ENCODE data around the gene UBR7. TPM values are rescaled to one million over a fixed set of nuclear protein-coding genes. Genes with fewer than 3 reads are reported as not detected.
"Not testable (repeated sequence)": the region's sequence is repeated elsewhere in the genome, so short reads cannot be mapped to it uniquely, and the experiment has no call there.

Gene UBR7
- total RNA-seq, 1 donor from 2014 or later = 26.5 TPM

DNA sequence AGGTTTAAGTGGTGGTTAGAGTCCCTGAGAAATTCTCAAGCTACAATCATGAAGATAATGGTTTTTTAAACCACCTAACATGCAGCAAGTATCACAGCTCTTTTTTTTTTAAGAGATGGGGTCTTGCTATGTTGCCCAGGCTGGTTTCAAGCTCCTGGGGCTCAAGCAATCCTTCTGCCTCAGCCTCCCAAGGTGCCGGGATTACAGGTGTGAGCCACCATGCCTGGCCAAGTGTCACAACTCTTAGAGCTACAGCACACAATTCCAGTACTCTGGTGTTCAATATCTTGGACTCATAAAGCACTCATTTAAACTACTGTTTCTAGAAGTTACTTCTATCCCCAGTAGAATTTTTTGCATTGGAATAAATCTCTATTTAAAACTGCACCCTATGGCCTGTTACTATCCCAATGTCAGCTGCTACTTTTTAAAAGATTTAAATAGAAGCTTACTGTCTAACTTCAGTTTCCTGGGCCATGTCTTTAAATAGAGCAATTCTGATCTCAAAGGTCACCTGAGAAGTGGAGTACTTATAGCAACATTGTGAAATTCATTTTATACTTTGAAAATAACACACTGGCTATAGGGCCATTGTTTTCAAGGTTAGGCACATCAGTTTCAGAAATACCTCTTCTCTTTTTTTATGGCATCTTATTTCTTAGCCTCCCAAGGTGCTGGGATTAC lies 11.6 kb upstream of the UBR7 start:
- no peak for DNase-seq (ENCODE audit: low read depth)

DNA sequence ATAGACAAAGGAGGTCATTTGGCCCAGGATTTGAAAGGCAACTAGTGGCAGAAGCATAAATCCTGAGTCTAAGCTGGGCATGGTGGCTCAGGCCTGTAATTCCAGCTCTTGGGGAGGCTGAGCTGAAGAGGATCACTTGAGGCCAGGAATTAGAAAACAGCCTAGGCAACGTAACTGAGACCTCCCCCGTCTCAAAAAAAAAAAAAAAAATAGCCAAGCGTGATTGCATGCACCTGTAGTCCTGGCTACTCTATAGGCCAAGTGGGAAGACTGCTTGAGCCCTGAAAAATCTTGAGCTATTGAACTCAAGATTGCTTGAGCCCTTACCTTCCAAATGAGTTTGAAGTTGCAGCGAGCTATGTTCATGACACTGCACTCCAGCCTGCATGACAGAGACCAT lies 8.0 kb upstream of the UBR7 start:
- no peak for DNase-seq (ENCODE audit: low read depth)

DNA sequence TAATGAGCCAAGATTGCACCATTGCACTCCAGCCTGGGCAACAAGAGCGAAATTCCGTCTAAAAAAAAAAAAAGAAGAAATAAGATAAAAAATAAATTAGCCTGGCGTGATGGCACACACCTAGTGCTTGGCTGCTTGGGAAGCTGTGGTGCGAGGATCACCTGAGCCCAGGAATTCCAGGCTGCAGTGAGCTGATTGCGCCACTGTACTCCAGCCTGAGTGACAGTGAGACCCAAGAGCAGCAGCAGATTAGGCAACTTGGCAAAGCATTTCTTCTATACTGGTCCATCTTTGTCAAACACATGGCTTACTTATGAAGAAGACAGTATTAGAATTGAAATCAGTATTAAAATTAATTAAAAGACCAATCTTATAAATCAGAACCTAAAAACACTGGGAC lies 6.5 kb upstream of the UBR7 start:
- DNase-seq (ENCODE audit: low read depth) = no peak

DNA sequence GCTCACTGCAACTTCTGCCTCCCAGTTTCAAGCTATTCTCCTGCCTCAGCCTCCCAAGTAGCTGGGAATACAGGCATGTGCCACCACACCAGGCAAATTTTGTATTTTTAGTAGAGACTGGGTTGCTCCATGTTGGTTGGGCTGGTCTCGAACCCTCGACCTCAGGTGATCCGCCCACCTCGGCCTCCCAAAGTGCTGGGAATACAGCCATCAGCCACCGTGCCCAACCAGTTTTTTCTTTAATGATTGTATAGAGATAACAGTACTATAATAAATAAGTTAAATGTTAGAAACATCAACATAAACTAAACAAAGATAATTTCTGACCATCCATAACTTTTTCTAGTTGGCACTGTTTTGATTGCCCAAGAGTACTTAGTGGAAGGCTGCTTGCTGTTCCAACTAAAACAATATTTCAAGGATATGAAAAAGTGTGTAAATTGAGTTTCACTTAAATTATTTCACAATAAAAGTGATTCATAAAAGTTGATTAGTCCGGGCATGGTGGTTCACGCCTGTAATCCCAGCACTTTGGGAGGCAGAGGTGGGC lies 5.8 kb upstream of the UBR7 start:
- no peak for DNase-seq (ENCODE audit: low read depth)

DNA sequence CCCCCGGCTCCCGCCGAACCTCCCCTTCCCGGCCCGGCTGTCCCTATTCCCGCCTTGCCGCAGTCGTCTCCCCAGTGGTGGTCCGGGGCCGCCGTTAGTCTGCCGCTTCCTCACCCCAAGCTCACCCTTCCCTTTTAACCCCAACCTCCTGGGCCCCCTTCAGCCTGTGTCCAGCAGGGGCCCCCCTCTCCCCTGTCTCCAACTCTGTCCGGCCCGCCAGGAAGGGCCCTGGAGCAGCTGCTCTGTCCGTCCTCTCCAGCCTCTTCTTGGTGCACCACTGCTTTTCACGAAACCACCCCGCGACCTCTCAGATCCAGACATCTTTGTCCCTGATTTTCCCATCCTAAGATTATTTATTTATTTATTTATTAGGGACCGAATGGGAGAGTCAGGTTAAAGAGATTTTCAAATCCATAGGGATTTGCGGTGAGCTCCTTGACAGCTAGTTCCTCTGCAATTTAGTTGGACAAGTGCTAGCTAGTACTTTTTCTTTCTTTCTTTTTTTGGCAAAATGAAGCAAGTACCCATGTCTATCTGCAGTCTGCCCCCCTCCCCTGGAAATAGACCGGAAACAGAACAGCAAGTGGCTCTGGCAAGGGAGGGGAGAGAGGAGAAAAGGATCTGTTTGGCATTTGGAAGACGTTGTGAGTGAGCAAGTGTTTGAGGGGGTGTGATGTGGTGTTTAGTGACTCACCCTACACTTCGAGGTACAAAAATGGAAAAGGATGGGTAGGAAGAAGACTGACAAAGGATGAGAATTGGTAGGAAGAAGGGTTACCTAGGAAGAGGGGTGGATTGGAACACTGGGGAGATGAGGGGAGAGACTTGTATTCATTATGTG lies 632 bp downstream of the UBR7 start:
- DNase-seq (ENCODE audit: low read depth) = peak; percentile 53

DNA sequence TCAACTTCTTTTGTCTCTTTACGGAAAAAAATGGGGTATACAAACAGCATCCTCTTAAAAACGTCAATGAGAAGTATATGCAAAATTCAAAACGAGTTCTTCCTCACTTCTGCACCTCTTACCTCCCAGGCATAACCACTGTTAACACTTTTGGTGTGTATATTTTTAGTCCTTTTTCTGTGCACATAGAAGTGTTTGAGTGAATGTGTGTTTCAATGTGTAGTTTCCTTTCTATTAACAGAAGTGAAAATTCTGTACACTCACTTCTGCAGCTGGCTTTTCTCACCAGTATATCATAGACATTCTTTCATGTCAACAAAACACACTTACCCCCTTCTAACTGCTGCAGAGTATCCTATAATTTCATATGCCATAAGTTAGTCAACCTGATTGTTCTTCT lies 5.4 kb downstream of the UBR7 start:
- DNase-seq (ENCODE audit: low read depth) = no peak

DNA sequence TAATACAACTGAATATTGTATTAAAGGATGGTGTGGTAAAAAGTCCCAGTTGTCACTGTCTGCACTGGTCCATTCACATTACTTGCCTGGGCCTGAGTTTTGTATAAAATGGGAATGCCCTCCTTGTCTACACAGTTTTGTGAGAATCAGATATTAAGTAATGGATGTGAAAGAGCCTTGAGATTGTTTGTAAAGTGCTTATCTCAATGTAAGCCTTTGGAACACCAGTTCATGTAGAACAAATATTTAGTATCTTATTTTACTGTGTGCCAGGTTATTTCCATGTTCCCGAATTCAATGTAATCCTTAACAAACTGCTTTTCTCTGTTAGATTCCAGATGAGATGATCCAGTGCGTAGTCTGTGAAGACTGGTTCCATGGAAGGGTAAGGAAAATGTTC lies 7.5 kb downstream of the UBR7 start:
- DNase-seq (ENCODE audit: low read depth) = no peak

DNA sequence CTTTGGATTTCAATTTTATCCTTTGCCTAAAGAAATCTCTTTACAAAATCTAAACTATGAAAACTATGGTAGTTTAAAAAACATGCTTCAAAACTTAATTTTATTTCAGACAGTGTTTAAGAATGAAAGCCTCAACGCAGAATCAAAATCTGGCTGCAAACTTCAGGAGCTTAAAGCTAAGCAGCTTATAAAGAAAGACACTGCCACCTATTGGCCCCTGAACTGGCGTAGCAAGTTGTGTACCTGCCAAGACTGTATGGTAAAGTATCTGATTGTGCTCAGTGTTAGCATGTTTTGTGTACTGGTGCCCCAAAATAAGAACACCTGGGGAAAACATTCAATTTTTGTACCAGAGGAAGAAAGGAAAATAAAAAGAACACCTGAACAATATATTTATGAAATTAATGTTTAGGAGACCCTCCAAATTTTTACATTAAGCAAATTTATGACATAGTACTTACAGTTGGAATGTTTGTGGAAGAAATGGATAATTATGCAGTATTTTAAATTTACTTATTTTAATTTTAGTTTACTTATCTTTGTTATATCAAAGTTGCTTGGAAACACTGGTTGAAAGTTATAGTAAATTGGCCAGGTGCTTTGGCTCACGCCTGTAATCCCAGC lies 12.2 kb downstream of the UBR7 start:
- DNase-seq (ENCODE audit: low read depth) = peak; percentile 82

DNA sequence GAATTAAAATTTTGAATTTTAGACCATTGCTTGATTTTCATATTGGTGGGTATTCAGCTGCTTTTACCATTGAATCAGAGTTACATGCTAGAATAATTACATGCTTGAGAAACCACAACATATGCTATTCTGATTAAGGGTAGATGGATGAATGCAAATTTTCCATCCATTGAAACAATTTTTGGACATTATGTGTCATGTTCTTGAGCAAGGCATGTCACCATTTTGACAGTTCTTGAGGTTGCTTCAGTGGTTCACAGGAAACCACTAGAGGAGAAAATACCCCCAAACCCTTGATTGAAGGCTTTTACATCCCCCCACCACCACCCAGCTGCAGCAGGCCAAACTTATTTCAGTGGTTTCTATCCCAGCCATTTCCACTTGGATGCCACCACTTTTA lies 13.5 kb downstream of the UBR7 start:
- no peak for DNase-seq (ENCODE audit: low read depth)

DNA sequence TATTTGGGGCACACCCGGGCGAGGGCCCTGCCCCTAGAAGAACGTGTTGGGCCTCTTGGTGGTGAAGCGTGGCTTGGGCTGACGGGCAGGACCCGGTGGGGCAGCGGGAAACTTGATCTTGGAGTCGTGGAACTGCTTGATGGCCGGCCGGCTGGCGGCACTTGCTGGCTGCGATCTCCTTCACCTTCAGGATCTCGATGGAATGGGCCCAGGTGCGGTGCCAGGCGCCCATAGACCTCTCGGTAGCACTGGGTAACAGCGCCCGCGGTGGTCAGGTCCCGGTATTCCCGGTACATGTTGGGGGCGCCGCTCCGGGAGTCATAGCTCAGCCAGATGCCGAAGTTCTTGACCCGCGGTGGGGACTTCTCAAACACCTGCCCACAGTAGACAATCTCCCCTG lies 16.5 kb downstream of the UBR7 start:
- no peak for DNase-seq (ENCODE audit: low read depth)

DNA sequence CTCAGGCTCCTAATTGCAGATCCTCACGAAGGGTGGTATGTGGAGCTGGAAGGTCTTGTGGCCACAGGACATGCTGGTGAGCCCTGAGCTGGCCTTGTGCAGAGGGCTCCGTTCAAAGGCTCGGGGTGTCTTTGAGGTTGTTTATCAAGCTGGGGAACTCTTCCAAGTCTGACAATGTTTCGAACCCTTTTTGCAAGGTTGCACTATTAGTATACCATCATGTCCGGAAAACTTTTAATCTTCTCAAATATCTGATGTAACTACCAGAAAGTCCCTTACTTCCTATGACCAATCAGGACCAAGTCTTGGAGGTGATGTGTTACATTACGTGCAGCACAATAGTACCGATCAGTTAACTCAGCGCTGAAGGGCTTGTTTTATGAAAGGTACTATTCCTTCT lies 21.5 kb downstream of the UBR7 start:
- DNase-seq (ENCODE audit: low read depth) = no peak

DNA sequence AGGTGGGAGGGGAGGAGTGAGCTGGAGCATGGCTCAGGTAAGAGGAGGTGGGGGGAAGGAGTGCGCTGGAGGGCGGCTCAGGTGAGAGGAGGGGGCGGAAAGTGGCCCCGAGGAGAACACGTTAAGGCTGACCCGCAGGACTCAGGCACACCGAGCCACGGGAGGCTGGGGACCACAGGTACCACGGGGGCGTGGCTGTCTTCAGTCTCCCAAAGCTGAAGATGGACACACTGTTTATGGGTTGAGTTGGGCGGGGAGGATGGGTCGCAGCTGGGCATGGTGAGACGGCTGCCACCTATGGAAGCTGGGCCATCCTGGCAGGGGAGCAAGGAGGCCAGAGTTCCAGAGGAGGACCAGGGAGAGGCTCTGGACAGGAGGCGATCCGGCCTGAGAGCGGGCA lies 23.5 kb downstream of the UBR7 start:
- no peak for DNase-seq (ENCODE audit: low read depth)

DNA sequence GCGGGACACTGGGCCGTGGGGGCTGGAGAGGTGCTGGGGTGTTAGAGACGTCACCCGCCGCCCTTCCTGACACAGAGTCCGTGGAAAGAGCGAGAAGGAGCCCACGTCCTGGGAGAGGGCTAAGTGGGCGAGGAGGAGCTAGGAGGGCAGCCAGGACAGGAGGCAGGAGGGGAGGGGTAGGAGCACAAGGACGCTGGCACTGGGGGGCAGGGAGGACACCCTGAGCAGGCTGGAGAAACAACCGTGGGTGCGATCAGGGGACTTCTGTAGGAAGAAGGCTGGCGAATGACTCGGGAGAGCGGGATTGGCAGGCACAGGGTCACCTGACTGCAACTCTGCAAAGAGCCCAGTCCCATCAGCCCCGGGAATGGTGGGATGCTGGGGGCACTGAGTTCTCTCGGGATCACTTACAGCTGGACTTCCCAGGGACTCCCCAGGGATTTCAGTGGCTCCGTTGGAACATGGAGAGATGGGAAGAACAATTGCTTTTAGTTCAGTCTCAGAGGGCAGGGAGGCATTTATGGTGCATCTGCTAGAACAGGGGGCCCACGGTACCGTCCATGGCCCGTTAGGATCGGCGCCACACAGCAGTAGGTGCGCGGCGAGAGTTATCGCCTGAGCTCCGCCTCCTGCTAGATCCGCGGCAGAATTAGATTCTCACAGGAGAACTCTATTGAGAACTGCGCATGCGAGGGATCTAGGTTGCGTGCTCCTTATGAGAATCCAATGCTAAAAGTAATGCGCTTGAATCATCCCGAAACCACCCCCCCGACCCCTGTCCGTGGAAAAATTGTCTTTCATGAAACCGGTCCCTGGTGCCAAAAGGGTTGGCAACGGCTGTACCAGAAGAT lies 24.3 kb downstream of the UBR7 start:
- DNase-seq (ENCODE audit: low read depth) = peak; percentile 52

DNA sequence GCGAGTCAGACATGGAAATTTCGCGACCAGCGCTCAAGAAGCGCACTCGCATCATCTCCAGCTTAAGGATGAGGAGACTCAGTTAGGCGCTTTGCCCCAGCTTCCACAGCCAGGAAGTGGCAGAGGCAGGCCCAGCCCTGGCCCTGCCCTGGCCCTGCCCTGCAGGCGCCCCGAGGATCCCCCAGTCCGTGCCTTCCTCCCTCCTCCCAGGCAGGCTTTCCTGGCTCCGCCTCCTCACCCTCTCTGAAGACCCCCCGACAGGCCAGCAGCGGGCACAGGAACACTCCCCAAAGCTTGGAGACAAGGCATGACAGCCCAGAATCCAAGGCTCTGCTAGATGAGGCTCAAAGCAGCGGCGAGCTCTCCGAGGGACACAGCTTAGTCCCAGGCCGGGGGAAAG lies 25.1 kb downstream of the UBR7 start:
- DNase-seq (ENCODE audit: low read depth) = no peak

DNA sequence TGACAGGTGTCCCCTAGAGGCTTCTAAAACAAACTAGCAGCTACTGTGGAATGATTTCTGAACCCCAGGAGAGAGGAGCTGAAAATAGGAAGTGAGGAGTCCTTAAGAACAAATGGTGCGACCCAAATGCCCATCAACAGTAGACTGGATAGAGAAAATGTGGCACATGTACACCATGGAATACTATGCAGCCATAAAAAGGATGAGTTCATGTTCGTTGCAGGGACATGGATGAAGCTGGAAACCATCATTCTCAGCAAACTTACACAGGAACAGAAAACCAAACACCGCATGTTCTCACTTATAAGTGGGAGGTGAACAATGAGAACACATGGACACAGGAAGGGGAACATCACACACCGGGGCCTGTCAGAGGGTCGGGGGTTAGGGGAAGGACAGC lies 26.0 kb downstream of the UBR7 start:
- DNase-seq (ENCODE audit: low read depth) = not testable (repeated sequence)

DNA sequence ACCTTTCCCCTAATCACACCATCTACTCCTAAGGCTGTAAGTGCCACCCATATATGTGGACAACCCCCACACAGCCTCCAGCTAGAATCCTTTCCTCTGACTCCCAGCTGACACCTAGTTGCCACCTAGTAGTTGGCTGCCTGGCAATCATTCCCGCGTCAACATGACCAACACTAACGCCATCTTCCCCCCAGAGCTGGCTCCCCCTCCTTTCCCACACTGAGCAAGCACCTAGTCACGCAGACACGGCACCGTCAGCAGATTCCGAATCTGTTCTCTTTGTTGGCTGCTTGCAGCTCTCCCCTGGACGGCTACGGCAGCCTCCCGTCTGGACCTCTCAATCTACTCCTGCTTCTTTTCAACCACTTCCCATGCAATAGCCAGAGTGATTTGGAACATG lies 27.7 kb downstream of the UBR7 start:
- DNase-seq (ENCODE audit: low read depth) = peak; percentile 91

DNA sequence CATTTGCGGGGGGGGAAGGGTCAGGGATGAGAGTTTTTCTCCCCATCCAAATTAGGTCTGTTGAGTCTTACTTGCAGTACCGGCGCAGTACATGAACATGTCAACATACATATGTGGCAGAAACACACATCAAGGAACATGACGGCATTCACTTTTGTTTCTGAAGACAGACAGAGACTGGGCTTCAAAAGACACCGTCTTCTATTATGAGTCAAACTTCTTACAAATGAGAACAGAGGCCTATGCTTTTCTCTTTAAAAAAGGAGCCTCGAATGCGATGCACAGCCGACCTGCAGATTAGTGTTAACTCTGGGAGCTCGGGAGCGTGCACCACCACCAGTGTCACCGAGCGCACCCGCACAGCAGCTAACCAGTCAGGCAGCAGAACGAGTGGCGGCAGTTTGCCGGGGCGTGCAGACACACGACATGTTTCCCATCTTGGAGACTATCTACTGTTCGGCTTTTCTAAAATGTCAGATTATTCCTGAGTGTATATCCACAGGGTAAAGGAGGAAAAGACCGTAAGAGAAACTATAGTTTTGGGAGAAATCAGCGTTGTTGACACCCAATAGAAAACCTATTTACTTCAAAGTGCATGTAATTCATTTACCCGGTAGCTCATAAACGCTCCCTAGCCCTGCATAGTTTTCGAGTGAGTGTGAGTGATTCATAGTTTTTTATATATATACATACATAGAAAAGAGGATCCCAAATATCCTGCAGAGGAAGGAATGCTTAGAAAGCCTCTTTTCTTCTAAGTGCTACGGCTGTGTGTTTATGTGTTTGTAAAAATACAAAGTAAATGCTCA lies 33.0 kb downstream of the UBR7 start:
- peak; percentile 90 for DNase-seq (ENCODE audit: low read depth)

DNA sequence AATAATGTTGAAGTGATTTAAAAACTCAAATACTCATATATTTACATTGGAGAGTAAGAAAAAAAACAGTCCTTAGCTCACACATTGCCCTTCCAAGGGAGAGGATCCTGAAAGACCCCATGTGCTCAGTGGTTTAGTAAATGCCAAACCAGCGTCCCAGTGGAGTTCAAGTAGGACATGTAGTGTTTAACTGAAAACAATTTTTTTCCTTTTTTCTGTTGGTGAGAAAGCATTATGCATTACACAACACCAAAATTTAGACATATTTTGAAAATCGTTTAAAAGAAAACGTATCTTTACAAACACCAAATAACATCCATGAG lies 33.6 kb downstream of the UBR7 start:
- DNase-seq (ENCODE audit: low read depth) = no peak

DNA sequence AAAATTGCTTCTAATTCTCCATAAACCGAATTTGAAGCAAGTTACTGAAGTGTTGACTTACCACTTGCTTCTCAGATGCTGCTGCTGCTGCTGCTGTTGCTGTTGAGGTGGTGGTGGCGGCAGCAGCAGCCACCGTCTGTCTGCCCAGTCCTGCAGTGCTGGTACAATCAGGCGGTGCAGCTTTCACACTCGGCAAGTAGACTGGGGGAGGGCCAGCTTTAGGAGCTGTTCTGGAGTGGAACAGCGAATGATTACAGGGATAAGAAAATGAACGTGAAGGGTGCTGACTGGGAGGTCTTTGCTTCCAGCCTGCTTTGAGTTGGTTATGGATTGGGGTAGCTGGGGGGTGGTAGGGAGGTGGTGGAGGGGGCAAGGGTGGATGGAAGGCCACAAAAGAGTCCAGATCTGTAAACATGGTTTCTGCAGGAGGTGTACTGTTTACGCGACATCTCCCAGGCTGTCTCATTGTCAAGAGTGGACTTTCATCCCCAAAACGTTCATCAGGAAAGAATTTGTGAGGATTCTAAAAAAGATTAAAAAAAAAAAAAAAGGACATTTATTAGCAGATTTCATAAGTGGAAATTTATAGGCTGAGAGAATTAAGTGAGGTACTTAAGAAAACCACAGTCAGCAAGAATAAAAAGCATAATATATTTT lies 38.8 kb downstream of the UBR7 start:
- peak; percentile 52 for DNase-seq (ENCODE audit: low read depth)

DNA sequence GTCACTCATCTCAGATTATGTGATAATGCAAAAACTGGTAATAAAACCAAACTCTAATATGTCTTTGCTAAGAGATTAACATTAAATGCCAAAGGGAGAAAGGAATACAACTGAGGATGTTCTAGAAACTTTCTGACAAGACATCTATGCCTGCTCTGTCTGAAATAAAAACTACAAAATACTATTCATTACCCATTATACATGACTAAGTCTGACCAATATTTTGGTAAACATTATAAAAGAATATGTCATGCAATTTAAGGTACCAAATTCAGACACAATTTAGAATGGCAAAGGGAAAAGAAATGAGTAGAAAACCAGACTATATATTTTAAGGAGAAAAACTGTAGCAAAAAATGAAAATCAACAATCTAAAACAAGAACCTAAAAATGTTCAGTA lies 39.5 kb downstream of the UBR7 start:
- no peak for DNase-seq (ENCODE audit: low read depth)
